Prostate gland (tissue), 2 donors: ENCODE measurements around the gene EEF1AKMT1.

Experiments
- POLR2AphosphoS5 ChIP-seq: sonication (generic); formaldehyde crosslinking; IDR thresholded peaks from one replicate; pipeline ENCODE4 v1.6.1; 2017; ENCODE audit warnings: antibody characterized with exemption
- TF ChIP-seq, protein P1 (sequence below), 4 experiments: fragments of 200-600 bp in 2 of 4; fragments of 450-650 bp in 2 of 4; sonication (generic) in 2 of 4; IDR thresholded peaks; 1 replicate in 3 of 4; 2 replicates in 1 of 4; pipeline ENCODE4 v1.5.1; 2016 to 2019; ENCODE audit warnings: antibody characterized with exemption in 4 of 4, mild to moderate bottlenecking in 2 of 4, moderate library complexity in 2 of 4

DNA sequence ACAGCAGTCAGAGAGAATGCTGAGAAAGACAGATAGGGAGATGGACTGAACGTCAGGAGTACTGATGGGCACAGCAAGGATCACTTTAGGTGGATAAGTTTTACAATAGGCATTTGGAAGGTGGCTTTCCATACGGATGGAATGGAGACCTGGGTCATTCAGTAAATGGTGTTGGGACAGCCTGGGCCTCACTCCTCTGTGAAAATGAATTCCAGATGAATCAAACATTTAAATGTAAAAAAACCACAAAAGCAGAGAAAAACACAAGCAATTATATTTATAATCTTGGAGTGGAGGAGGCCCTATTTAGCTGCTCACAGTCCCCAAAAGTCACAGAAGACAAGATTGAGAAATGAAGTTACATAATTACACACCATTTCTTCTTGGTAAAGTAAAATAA is 65.5 kb downstream of the EEF1AKMT1 start:
- TF ChIP-seq, protein P1, sequence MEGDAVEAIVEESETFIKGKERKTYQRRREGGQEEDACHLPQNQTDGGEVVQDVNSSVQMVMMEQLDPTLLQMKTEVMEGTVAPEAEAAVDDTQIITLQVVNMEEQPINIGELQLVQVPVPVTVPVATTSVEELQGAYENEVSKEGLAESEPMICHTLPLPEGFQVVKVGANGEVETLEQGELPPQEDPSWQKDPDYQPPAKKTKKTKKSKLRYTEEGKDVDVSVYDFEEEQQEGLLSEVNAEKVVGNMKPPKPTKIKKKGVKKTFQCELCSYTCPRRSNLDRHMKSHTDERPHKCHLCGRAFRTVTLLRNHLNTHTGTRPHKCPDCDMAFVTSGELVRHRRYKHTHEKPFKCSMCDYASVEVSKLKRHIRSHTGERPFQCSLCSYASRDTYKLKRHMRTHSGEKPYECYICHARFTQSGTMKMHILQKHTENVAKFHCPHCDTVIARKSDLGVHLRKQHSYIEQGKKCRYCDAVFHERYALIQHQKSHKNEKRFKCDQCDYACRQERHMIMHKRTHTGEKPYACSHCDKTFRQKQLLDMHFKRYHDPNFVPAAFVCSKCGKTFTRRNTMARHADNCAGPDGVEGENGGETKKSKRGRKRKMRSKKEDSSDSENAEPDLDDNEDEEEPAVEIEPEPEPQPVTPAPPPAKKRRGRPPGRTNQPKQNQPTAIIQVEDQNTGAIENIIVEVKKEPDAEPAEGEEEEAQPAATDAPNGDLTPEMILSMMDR (IDR thresholded peaks at IDR 0.05), result no peak
- no peak for TF ChIP-seq POLR2AphosphoS5
